IMR-90 (cell line): ENCODE results near the gene OSBPL1A. TPM values are rescaled to one million over a fixed set of nuclear protein-coding genes. Genes with fewer than 3 reads are reported as not detected.

Experiments
- ATAC-seq: fragments of 200-7000 bp; cut with Tn5 transposase; 2 replicates; pipeline ENCODE4 v1.9.1; 2020; ENCODE audit warnings: low read depth, mild to moderate bottlenecking, moderate library complexity
- BruUV-seq: library from RNA; stranded (reverse); fragments of 400-500 nt; replicated peaks from 2 replicates; lab custom pipeline; 2021; lab: Mats Ljungman, UMichigan
- CTCF ChIA-PET: fragments of 300-600 bp; formaldehyde crosslinking; extraction: SDS; loops from one replicate; lab custom pipeline; 2021; ENCODE audit warnings: antibody characterized with exemption; lab: Yijun Ruan, JAX
- POLR2A ChIA-PET: fragments of 300-600 bp; sonication (Branson Sonifier 250); formaldehyde crosslinking; loops from one replicate; lab custom pipeline; 2022; ENCODE audit warnings: antibody characterized with exemption; ENCODE audit not compliant: unreplicated experiment; lab: Charles Lee
- DNase-seq: peaks from one replicate; pipeline ENCODE4 v3.0.0; 2013
- H2AFZ ChIP-seq: replicated peaks from 2 replicates; pipeline ENCODE3; 2013; ENCODE audit warnings: low read length, mild to moderate bottlenecking; ENCODE audit not compliant: poor library complexity
- H2AK5ac ChIP-seq: 2 replicates; pipeline ENCODE4 v1.6.1; 2013; ENCODE audit warnings: low read depth, low read length, inconsistent platforms
- H2AK9ac ChIP-seq: replicated peaks from 2 replicates; pipeline ENCODE3; 2013; ENCODE audit warnings: mild to moderate bottlenecking, low read depth, low read length, moderate library complexity; ENCODE audit not compliant: poor library complexity
- H2BK120ac ChIP-seq: 2 replicates; pipeline ENCODE4 v1.6.1; 2013; ENCODE audit warnings: low read depth, low read length, inconsistent platforms
- H2BK15ac ChIP-seq: 3 replicates; pipeline ENCODE4 v1.6.1; 2013; ENCODE audit warnings: low read depth, low read length, inconsistent platforms
- H2BK20ac ChIP-seq: 2 replicates; pipeline ENCODE4 v1.6.1; 2013; ENCODE audit warnings: low read depth, mild to moderate bottlenecking, inconsistent platforms, low read length, moderate library complexity
- H2BK5ac ChIP-seq: 2 replicates; pipeline ENCODE4 v1.6.1; 2013; ENCODE audit warnings: mild to moderate bottlenecking, low read depth, low read length, inconsistent platforms; ENCODE audit not compliant: poor library complexity, severe bottlenecking
- H3K14ac ChIP-seq: replicated peaks from 2 replicates; pipeline ENCODE4 v1.6.1; 2013; ENCODE audit warnings: low read depth, low read length, inconsistent platforms
- H3K18ac ChIP-seq: 2 replicates; pipeline ENCODE4 v1.6.1; 2013; ENCODE audit warnings: low read depth, low read length, control low read depth
- H3K23ac ChIP-seq: 2 replicates; pipeline ENCODE4 v1.6.1; 2013; ENCODE audit warnings: low read depth, low read length, inconsistent platforms
- H3K27ac ChIP-seq: 2 replicates; pipeline ENCODE4 v1.5.1; 2013; ENCODE audit warnings: mild to moderate bottlenecking, control low read depth, low read length; ENCODE audit not compliant: insufficient read depth
- H3K27me3 ChIP-seq: 2 replicates; pipeline ENCODE4 v1.6.1; 2013; ENCODE audit warnings: low read length; ENCODE audit not compliant: control insufficient read depth, insufficient read depth
- H3K36me3 ChIP-seq: 2 replicates; pipeline ENCODE4 v1.6.1; 2013; ENCODE audit warnings: low read length, mixed read lengths; ENCODE audit not compliant: control insufficient read depth, insufficient read depth
- H3K4ac ChIP-seq: 2 replicates; pipeline ENCODE4 v1.6.1; 2013; ENCODE audit warnings: low read depth, low read length, inconsistent platforms
- H3K4me1 ChIP-seq: 2 replicates; pipeline ENCODE4 v1.6.1; 2013; ENCODE audit warnings: low read length, mixed read lengths; ENCODE audit not compliant: control insufficient read depth, insufficient read depth
- H3K4me2 ChIP-seq: 2 replicates; pipeline ENCODE4 v1.6.1; 2013; ENCODE audit warnings: low read depth, mild to moderate bottlenecking, control low read depth, low read length, moderate library complexity
- H3K4me3 ChIP-seq: 2 replicates; pipeline ENCODE4 v1.5.1; 2013; ENCODE audit warnings: low read depth, mild to moderate bottlenecking, control low read depth, low read length, moderate library complexity; ENCODE audit not compliant: insufficient read depth
- H3K56ac ChIP-seq: 2 replicates; pipeline ENCODE4 v1.6.1; 2013; ENCODE audit warnings: low read length, inconsistent platforms; ENCODE audit not compliant: insufficient read depth; ENCODE audit errors: extremely low read depth
- H3K79me1 ChIP-seq, 2 experiments: 2 replicates each; pipeline ENCODE4 v1.6.1; 2013; ENCODE audit warnings: low read length in 2 of 2, inconsistent platforms in 1 of 2, low read depth in 1 of 2
- H3K9ac ChIP-seq: 2 replicates; pipeline ENCODE4 v1.6.1; 2013; ENCODE audit warnings: low read depth, low read length, control low read depth
- H3K9me1 ChIP-seq: 2 replicates; pipeline ENCODE4 v1.6.1; 2013; ENCODE audit warnings: low read length, inconsistent platforms; ENCODE audit not compliant: insufficient read depth
- H3K9me3 ChIP-seq: 2 replicates; pipeline ENCODE4 v1.6.1; 2013; ENCODE audit warnings: low read length; ENCODE audit not compliant: control insufficient read depth, insufficient read depth
- H4K20me1 ChIP-seq: 2 replicates; pipeline ENCODE4 v1.6.1; 2013; ENCODE audit warnings: low read length, inconsistent platforms; ENCODE audit not compliant: insufficient read depth
- H4K5ac ChIP-seq: 2 replicates; pipeline ENCODE4 v1.6.1; 2013; ENCODE audit warnings: mild to moderate bottlenecking, low read depth, low read length, control low read depth
- H4K8ac ChIP-seq, 2 experiments: 2 replicates each; pipeline ENCODE4 v1.6.1; 2013; ENCODE audit warnings: low read depth in 2 of 2, low read length in 2 of 2, control low read depth in 1 of 2, inconsistent platforms in 1 of 2
- H4K91ac ChIP-seq: 2 replicates; pipeline ENCODE4 v1.6.1; 2013; ENCODE audit warnings: low read depth, low read length, inconsistent platforms; ENCODE audit not compliant: insufficient read depth
- FOS ChIP-seq: fragments of 150-350 bp; IDR thresholded peaks from 2 replicates; pipeline ENCODE4 v1.6.1; 2016; ENCODE audit warnings: low read depth, low read length
- RCOR1 ChIP-seq: IDR thresholded peaks from 2 replicates; pipeline ENCODE4 v1.6.1; 2012; ENCODE audit warnings: mild to moderate bottlenecking, low read length, improper control_type of control experiment; ENCODE audit not compliant: insufficient replicate concordance
- WGBS, 2 experiments: methylation state at CpG; one replicate each; pipeline versions ENCODE4 v1.1.5 to v1.1.7; 2013; ENCODE audit warnings: missing lambda C conversion rate in 2 of 2; ENCODE audit not compliant: insufficient read length in 1 of 2; ENCODE audit errors: extremely low coverage in 2 of 2; 5-methylcytosine and 5-hydroxymethylcytosine counted together
- dilution Hi-C: fragments of 300-500 bp; cut with HindIII; formaldehyde crosslinking; loops from one replicate; pipeline ENCODE4 v1.14.3; 2018; ENCODE audit warnings: low sequenced_read_pairs; ENCODE audit not compliant: unreplicated experiment
- in situ Hi-C: fragments of 300-500 bp; cut with MboI; formaldehyde crosslinking; loops from 3 replicates; pipeline ENCODE4 v1.14.3; 2019; ENCODE audit warnings: low sequenced_read_pairs, inconsistent platforms, mixed read lengths
- intact Hi-C: fragments of 100-400 bp; cut with micrococcal nuclease; formaldehyde crosslinking; loops from 2 replicates; pipeline ENCODE4 v1.10.0; 2022
- polyA plus RNA-seq, 3 experiments: library from polyadenylated mRNA; depleted of rRNA; stranded (reverse); fragments of >200 nt; gene quantifications; 2 replicates each; pipeline ENCODE4 v1.2.3, GENCODE V29; 2012; ENCODE audit warnings: low replicate concordance in 1 of 3
- total RNA-seq: library from RNA; depleted of rRNA; stranded (reverse); fragments of >200 nt; gene quantifications from 2 replicates; pipeline ENCODE4 v1.2.3, GENCODE V29; 2012
- TF ChIP-seq, protein P1 (sequence below): fragments of 150-350 bp; IDR thresholded peaks from 2 replicates; pipeline ENCODE4 v1.6.1; 2017; ENCODE audit warnings: mild to moderate bottlenecking, antibody characterized with exemption, low read length, low read depth

OSBPL1A gene
- total and polyA plus RNA-seq, 2 of the 4 experiments (the other 2 are of a cell fraction) = 29.4 to 70.4 TPM

- CTCF ChIA-PET = no interaction called here
- no peak overlapping the region for H3K4me3 ChIP-seq
- no peak overlapping the region for H4K8ac ChIP-seq
- no peaks in the 10 kb centered on the region for H3K27me3 ChIP-seq
- H2BK20ac ChIP-seq = no peak overlapping the region
- H3K4me2 ChIP-seq = no peak overlapping the region
- DNase-seq (no peak), ATAC-seq (no peak)
- H3K14ac ChIP-seq = no peak overlapping the region
- TF ChIP-seq FOS (no peak), RCOR1 (no peak)
- TF ChIP-seq, protein P1, sequence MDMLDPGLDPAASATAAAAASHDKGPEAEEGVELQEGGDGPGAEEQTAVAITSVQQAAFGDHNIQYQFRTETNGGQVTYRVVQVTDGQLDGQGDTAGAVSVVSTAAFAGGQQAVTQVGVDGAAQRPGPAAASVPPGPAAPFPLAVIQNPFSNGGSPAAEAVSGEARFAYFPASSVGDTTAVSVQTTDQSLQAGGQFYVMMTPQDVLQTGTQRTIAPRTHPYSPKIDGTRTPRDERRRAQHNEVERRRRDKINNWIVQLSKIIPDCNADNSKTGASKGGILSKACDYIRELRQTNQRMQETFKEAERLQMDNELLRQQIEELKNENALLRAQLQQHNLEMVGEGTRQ = no peak
- no peaks in the 10 kb centered on the region for H3K9me1 ChIP-seq
- H2BK15ac ChIP-seq = no peak overlapping the region
- intact Hi-C loops (no loop called here), dilution Hi-C loops (no loop called here), in situ Hi-C loops (no loop called here)
- no peak overlapping the region for H2AK9ac ChIP-seq
- H4K20me1 ChIP-seq = no peaks in the 10 kb centered on the region
- no peak overlapping the region for H3K18ac ChIP-seq
- no peaks in the 10 kb centered on the region for H3K36me3 ChIP-seq
- H2AFZ ChIP-seq = no peak overlapping the region
- no peak overlapping the region for H3K23ac ChIP-seq
- H2BK120ac ChIP-seq = no peak overlapping the region
- no peak overlapping the region for H4K91ac ChIP-seq
- no CpG with 5 or more reads among the region's 4 CpGs for WGBS, 2 experiments
- no peak overlapping the region for H3K56ac ChIP-seq
- H3K79me1 ChIP-seq = 0 out of 4 replicates have a peak, but pooled peaks cover 0 to under 1% of the 10 kb centered on the region in 2 experiments
- H3K4me1 ChIP-seq = peaks cover 3% of the 10 kb centered on the region
- H3K27ac ChIP-seq = no peak overlapping the region
- H4K5ac ChIP-seq = no peak overlapping the region
- BruUV-seq = no TSS peak
- no peak overlapping the region for H3K4ac ChIP-seq
- no peak overlapping the region for H3K9ac ChIP-seq
- H2AK5ac ChIP-seq = no peak overlapping the region
- no peak overlapping the region for H2BK5ac ChIP-seq
- POLR2A ChIA-PET = no interaction called here
- H3K9me3 ChIP-seq = no peaks in the 10 kb centered on the region
Measured at GRCh38 chr18:24277516-24278195, 120.0 kb downstream of the OSBPL1A start.
